GM21528 (cell line): ENCODE data around the gene LRFN4.

ENCODE experiments used
- ATAC-seq: cut with Tn5 transposase; IDR thresholded peaks from one replicate; pipeline ENCODE4 v1.9.1; 2021; ENCODE audit warnings: mild to moderate bottlenecking, moderate library complexity; ENCODE audit not compliant: unreplicated experiment, low FRiP score

The LRFN4 gene

GRCh38 chr11:66857234-66857926, 516 bp downstream of the LRFN4 start:
- no peak for ATAC-seq

DNA sequence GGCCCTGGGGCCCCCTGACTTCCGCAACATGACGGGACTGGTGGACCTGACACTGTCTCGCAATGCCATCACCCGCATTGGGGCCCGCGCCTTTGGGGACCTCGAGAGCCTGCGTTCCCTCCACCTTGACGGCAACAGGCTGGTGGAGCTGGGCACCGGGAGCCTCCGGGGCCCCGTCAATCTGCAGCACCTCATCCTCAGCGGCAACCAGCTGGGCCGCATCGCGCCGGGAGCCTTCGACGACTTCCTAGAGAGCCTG, 992 bp downstream of the LRFN4 start:
- ATAC-seq = no peak

DNA sequence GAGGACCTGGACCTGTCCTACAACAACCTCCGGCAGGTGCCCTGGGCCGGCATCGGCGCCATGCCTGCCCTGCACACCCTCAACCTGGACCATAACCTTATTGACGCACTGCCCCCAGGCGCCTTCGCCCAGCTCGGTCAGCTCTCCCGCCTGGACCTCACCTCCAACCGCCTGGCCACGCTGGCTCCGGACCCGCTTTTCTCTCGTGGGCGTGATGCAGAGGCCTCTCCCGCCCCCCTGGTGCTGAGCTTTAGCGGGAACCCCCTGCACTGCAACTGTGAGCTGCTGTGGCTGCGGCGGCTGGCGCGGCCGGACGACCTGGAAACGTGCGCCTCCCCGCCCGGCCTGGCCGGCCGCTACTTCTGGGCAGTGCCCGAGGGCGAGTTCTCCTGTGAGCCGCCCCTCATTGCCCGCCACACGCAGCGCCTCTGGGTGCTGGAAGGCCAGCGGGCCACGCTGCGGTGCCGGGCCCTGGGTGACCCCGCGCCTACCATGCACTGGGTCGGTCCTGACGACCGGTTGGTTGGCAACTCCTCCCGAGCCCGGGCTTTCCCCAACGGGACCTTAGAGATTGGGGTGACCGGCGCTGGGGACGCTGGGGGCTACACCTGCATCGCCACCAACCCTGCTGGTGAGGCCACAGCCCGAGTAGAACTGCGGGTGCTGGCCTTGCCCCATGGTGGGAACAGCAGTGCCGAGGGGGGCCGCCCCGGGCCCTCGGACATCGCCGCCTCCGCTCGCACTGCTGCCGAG, 1.5 kb downstream of the LRFN4 start:
- ATAC-seq = no peak

GRCh38 chr11:66858939-66859685, 2.2 kb downstream of the LRFN4 start:
- no peak for ATAC-seq

DNA sequence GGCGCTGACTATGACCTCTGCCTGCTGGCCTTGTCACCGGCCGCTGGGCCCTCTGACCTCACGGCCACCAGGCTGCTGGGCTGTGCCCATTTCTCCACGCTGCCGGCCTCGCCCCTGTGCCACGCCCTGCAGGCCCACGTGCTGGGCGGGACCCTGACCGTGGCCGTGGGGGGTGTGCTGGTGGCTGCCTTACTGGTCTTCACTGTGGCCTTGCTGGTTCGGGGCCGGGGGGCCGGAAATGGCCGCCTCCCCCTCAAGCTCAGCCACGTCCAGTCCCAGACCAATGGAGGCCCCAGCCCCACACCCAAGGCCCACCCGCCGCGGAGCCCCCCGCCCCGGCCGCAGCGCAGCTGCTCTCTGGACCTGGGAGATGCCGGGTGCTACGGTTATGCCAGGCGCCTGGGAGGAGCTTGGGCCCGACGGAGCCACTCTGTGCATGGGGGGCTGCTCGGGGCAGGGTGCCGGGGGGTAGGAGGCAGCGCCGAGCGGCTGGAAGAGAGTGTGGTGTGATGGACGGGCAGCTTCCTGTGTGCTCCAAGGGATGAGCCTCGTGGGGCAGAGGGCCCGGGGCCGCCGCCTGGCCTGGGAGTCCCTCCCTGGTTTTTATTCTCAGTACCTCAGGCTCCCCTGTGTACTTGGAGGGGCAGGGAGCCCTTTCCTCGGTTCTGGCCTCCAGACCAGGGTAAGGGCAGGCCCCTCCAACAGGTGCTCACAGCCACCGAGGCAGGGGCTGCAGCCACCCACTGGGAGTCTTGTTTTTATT, 3.0 kb downstream of the LRFN4 start:
- no peak for ATAC-seq

DNA sequence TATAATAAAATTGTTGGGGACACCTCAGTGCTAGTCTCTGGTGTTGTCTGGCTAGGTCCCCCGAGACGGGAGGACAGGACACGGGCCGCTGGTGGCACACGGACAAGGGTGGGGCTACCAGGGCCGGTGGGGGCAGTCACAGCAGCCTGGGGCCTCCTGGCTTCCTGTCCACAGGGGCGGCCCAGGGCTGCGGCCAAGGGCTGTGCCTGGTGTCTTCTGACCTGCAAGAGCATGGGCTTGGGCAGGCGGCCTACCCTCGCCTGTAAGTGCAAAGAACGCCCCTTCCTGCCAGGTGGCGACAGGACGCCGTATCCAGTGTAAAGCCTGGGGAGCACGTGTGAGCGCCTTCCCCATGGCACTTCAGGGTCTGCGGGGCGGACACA, 3.6 kb downstream of the LRFN4 start:
- ATAC-seq = no peak

GRCh38 chr11:66861038-66861773, 4.3 kb downstream of the LRFN4 start:
- no peak for ATAC-seq

DNA sequence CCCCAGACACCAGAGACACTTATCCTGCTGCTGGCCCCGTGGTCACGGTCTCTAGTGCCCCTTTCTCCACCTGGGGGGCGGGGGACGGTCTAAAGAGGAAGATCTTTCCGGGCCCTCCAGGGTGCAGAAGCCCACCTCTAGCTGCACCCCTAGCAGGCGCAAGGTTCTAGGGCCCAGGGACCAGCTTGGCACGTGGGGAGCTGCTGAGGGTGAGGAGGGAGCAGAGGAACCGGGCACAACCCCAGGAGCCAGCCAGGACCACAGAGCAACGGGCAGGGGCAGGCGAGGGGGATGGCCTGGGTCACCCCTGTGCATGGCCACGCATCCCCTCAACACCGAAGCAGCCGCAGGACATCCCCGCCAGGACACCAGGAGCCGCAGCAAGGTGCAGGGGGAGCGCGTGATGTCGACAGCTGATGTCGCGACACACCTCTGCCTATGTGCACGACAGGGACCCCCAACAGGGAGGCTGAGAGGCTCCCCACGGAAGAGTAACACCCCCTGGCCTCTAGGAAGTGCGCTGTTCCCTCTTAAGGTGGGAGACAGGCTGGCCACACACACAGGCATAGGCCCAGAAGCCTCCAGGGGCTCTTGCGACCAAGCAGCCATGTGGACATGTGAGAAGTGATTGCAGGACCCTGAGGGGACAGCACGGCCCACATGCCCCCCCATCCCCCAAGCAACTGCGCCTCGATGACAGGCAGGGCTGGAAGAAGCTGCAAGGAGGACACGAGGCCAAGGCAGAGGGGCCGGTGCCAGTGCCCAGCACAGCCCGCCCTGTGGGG, 5.1 kb downstream of the LRFN4 start:
- no peak for ATAC-seq

DNA sequence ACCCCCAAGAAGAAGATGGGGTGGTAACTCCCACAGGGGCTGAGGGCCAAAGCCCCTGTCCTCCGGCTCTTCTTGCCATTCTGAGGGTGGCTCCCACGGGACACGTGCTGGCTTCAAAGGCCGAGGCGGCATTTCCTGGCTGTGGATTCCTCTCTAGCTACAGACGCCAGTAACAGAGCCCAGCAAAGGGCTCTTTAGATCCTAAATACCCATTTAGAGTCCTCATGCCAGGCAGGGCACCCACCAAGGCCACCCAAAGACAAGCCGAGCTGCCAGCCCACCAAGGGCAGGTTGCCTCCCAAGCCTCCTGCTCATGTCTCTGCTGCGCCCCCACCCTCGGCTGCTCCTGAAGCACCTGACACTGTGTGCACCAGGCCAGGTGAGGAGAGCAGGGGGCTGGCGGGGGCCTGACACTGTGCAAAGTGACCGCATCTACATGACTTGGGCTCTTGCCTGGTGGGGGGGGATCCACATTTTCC, 5.7 kb downstream of the LRFN4 start:
- no peak for ATAC-seq

GRCh38 chr11:66863428-66864125, 6.7 kb downstream of the LRFN4 start:
- ATAC-seq = no peak

DNA sequence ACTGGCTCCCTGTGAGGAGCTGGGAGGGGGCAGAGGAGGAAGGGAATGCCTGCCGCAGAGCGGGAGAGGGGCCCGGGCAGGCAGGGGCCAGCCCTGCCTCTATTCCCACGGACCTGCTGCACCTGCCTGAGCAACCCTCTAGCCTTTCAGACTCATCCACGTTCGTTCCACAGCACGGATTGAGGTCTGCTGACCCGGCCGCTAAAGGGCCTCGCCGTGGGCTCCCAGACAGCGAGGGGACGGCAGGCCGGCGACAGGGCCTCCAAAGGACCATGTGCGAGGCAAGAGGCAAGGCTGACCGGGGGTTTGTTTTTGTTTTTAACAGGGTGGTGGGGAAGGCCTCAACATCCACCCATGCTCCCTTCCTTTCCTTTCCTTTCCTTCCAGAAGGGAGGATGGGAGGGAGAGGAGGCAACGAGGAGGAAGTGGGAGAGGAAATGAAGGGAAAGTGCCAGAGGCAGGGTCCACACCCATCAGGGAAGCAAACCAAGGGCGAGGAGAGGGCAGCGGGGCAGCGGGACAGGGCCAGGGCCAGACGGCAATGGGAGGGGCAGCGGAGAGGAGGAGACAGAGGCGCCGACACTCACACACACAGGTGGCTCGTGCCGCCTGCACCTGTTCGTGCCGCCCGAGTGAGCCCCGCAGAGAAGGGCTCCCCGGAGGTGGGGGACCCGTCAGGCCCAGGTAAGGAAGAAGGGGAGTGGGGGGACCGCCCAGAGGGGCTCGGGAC, 7.5 kb downstream of the LRFN4 start:
- no peak for ATAC-seq

DNA sequence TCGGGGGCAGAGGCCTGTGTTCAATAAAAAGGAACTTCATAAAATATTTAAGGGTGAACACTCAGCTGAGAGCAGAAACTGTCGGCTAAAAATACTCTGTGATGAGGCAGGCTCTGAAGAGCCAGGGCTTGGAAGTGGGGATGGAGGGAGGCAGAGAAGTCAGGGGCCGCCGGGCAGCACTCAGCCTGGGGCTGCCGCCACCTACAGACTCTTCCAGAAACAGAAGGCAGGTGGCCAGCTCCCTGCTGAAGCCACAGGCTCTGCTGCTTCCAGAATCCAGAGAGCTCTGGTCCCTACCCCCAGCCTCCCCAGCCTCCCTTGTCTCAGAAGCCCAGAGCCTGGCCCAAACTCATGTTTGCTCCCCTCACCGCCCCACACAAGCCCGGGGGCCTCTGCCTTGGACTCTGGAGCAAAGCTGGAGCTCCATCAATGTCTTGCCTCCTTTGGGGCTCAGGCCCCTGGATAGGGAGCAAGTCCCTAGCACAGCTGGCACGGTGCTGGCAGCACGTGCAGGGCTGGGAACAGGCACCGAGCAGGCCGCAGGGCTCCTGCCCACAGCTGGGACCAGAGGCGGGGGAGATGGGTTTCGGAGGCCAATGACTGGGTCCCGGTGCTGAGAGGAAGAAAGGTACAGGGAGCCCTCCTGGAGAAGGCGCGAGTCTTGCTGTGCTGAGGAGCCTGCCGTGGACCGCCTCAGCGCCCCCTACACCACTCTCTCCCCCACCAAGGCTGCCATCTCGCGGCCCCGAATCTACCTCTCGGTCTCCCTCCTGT, 8.2 kb downstream of the LRFN4 start:
- ATAC-seq = no peak

GRCh38 chr11:66866007-66866406, 9.1 kb downstream of the LRFN4 start:
- no peak for ATAC-seq

DNA sequence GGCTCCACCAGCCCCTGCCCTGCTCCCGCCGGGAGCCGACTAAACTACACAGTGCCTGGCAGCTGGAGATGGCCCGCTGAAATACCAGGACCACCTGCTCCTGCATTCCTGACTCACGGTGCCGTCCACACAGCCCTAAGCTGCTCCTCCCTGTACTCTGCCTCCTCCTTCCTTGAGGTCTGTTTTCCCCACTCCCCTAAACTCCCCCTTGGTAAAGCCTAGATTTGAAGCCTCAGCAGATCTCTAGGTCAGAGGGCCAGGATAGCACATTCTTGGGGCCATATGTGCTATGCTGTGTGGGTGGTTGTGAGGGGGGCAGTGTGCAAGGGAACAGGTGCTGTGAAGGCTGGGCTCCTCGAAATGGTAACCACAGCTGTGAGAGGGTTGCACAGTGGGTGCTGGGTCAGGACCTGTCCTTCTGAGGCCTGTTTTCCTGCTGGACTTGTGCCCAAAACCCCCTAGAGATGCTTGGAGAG, 9.7 kb downstream of the LRFN4 start:
- ATAC-seq = no peak

DNA sequence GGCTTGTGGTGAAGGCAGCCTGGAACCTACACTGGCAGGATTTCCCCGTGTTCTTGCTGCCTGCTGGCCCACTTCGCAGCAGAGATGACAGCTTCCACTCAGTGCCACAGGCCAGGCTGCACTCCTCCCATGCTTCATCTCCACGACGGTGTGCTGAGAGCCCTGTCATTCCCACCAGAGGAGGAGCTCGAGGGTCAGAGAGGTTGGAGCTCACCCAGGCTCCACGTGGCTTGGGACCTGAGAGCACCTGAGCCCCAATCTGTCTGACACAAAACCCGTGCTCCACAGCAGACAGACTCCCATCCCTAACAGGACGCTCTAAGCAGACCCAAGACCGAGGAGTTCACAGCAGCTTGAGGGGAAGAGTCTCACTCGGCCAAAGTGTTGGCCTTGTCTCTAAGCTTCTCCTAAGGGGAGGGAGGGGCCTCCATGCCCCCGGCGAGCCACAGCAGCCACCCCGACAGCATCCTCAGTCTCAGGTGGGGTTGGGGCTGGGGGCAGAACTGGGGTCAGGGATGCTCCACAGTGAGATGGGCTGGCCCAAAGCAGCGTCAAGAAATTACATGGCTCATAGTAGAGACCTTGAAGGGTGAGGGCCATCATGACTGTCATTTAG, 10.7 kb downstream of the LRFN4 start:
- ATAC-seq = no peak

DNA sequence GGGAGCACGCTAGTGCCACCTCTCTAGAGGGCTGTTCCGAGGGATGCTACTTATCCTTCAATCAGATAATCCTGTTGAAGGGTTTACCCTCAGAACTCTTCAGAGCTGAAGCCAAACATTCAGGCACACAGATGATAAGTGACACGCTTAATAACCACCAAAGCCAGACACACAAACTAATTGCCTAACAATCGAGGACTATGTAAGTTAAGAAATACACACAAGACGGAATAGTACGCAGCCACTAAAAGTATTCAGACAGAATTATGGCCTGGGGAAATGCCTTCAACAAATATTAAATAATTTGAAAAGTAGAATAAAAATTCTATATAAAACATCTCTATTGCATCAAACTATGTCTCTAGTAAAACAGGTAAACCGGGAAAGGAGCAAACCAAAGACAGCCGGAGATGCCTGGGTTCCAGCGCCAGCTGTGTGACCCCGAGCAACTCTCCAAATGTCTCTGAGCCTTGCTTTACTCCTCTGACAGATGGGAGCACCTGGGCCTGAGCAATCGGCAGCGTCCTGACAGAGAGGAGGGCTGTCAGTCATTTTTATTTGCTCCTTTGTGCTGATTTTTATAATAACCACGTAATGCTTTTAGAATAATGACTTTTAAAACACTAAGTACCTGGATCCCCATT, 11.3 kb downstream of the LRFN4 start:
- ATAC-seq = no peak
